H9 (cell line): ENCODE results near the gene DKKL1. TPM values are rescaled to one million over a fixed set of nuclear protein-coding genes. Genes with fewer than 3 reads are reported as not detected.
A peak's percentile ranks its signal among the peaks of the same experiment; 100 is the strongest.

ENCODE experiments used
- DNase-seq: peaks from one replicate; pipeline ENCODE4 v3.0.0-alpha.2; 2017
- H2AFZ ChIP-seq: one replicate; pipeline ENCODE4 v1.6.1; 2013; ENCODE audit warnings: mild to moderate bottlenecking, low read length, control low read depth, moderate library complexity
- H2AK5ac ChIP-seq: 2 replicates; pipeline ENCODE4 v1.6.1; 2013; ENCODE audit warnings: low read length, control low read depth, mixed read lengths; ENCODE audit not compliant: insufficient read length
- H2BK120ac ChIP-seq: one replicate; pipeline ENCODE4 v1.6.1; 2013; ENCODE audit warnings: low read depth, mild to moderate bottlenecking, low read length, control low read depth, inconsistent platforms; ENCODE audit not compliant: poor library complexity, severe bottlenecking
- H2BK12ac ChIP-seq: 2 replicates; pipeline ENCODE4 v1.6.1; 2013; ENCODE audit warnings: low read length, control low read depth, mixed read lengths, low read depth; ENCODE audit not compliant: insufficient read length
- H2BK15ac ChIP-seq: 2 replicates; pipeline ENCODE4 v1.6.1; 2013; ENCODE audit warnings: low read depth, low read length, control low read depth
- H2BK20ac ChIP-seq: one replicate; pipeline ENCODE4 v1.6.1; 2013; ENCODE audit warnings: low read depth, mild to moderate bottlenecking, low read length, control low read depth, inconsistent platforms; ENCODE audit not compliant: poor library complexity, severe bottlenecking
- H2BK5ac ChIP-seq: 2 replicates; pipeline ENCODE4 v1.6.1; 2013; ENCODE audit warnings: low read length, control low read depth, mixed read lengths; ENCODE audit not compliant: insufficient read length
- H3K14ac ChIP-seq: 2 replicates; pipeline ENCODE4 v1.6.1; 2013; ENCODE audit warnings: low read length, control low read depth; ENCODE audit not compliant: insufficient read depth
- H3K18ac ChIP-seq: 2 replicates; pipeline ENCODE4 v1.6.1; 2013; ENCODE audit warnings: low read depth, mild to moderate bottlenecking, mixed read lengths, low read length, control low read depth; ENCODE audit not compliant: insufficient read length
- H3K23ac ChIP-seq: 2 replicates; pipeline ENCODE4 v1.6.1; 2013; ENCODE audit warnings: low read length, control low read depth, mixed read lengths, low read depth; ENCODE audit not compliant: insufficient read length
- H3K23me2 ChIP-seq: 2 replicates; pipeline ENCODE4 v1.6.1; 2013; ENCODE audit warnings: low read depth, mild to moderate bottlenecking, mixed read lengths, low read length, control low read depth; ENCODE audit not compliant: insufficient read length, poor library complexity, severe bottlenecking
- H3K27ac ChIP-seq: 2 replicates; pipeline ENCODE4 v1.5.1; 2013; ENCODE audit warnings: low read length, control low read depth, mixed read lengths, low read depth; ENCODE audit not compliant: insufficient read length
- H3K27me3 ChIP-seq: 2 replicates; pipeline ENCODE4 v1.6.1; 2013; ENCODE audit warnings: low read length, control low read depth, inconsistent platforms; ENCODE audit not compliant: insufficient read depth
- H3K4ac ChIP-seq: 2 replicates; pipeline ENCODE4 v1.6.1; 2013; ENCODE audit warnings: low read depth, mild to moderate bottlenecking, control low read depth, inconsistent platforms, low read length, moderate library complexity
- H3K4me1 ChIP-seq: 2 replicates; pipeline ENCODE4 v1.6.1; 2013; ENCODE audit warnings: low read length, control low read depth, inconsistent platforms; ENCODE audit not compliant: insufficient read depth
- H3K4me2 ChIP-seq: 2 replicates; pipeline ENCODE4 v1.6.1; 2013; ENCODE audit warnings: low read length, control low read depth, mixed read lengths; ENCODE audit not compliant: insufficient read length, insufficient read depth
- H3K56ac ChIP-seq: 2 replicates; pipeline ENCODE4 v1.6.1; 2013; ENCODE audit warnings: low read depth, mild to moderate bottlenecking, mixed read lengths, low read length, control low read depth; ENCODE audit not compliant: insufficient read length
- H3K79me1 ChIP-seq: 2 replicates; pipeline ENCODE4 v1.6.1; 2013; ENCODE audit warnings: low read depth, mild to moderate bottlenecking, moderate library complexity, low read length, control low read depth, inconsistent platforms; ENCODE audit not compliant: insufficient read depth, poor library complexity, severe bottlenecking
- H3K79me2 ChIP-seq: 2 replicates; pipeline ENCODE4 v1.6.1; 2013; ENCODE audit warnings: low read length, control low read depth, inconsistent platforms; ENCODE audit not compliant: insufficient read depth
- H3K9ac ChIP-seq: 2 replicates; pipeline ENCODE4 v1.6.1; 2013; ENCODE audit warnings: low read length, control low read depth, mixed read lengths; ENCODE audit not compliant: insufficient read length; ENCODE audit errors: extremely low read depth
- H3K9me3 ChIP-seq: one replicate; pipeline ENCODE4 v1.6.1; 2013; ENCODE audit warnings: low read depth, low read length, inconsistent platforms; ENCODE audit not compliant: control insufficient read depth
- H3T11ph ChIP-seq: one replicate; pipeline ENCODE4 v1.6.1; 2013; ENCODE audit warnings: mild to moderate bottlenecking, low read length, control low read depth, inconsistent platforms
- H4K20me1 ChIP-seq: one replicate; pipeline ENCODE4 v1.6.1; 2013; ENCODE audit not compliant: control insufficient read depth, insufficient read length, insufficient read depth
- H4K5ac ChIP-seq: 2 replicates; pipeline ENCODE4 v1.6.1; 2013; ENCODE audit warnings: low read depth, mild to moderate bottlenecking, mixed read lengths, low read length, control low read depth; ENCODE audit not compliant: insufficient read length
- H4K8ac ChIP-seq: replicated peaks from 2 replicates; pipeline ENCODE4 v1.6.1; 2013; ENCODE audit warnings: low read length, control low read depth, mixed read lengths, low read depth; ENCODE audit not compliant: insufficient read length
- H4K91ac ChIP-seq: 2 replicates; pipeline ENCODE4 v1.6.1; 2013; ENCODE audit warnings: low read depth, mild to moderate bottlenecking, moderate library complexity, mixed read lengths, low read length, control low read depth; ENCODE audit not compliant: insufficient read length
- H3K27ac Mint-ChIP-seq, 3 experiments: 2 replicates in 2 of 3; 3 replicates in 1 of 3; pipeline ENCODE4 v1.8.0; 2020 to 2021; ENCODE audit warnings: mixed read lengths in 3 of 3, mild to moderate bottlenecking in 1 of 3, moderate library complexity in 1 of 3
- H3K27me3 Mint-ChIP-seq: 2 replicates; pipeline ENCODE4 v1.8.0; 2021; ENCODE audit warnings: low read depth, mild to moderate bottlenecking, moderate library complexity, mixed read lengths
- H3K36me3 Mint-ChIP-seq, 3 experiments: 2 replicates in 2 of 3; 3 replicates in 1 of 3; pipeline ENCODE4 v1.8.0; 2020 to 2021; ENCODE audit warnings: low read depth in 3 of 3, mixed read lengths in 3 of 3; ENCODE audit not compliant: insufficient read depth in 1 of 3
- H3K4me1 Mint-ChIP-seq, 2 experiments: 2 replicates each; pipeline ENCODE4 v1.8.0; 2020; ENCODE audit warnings: mixed read lengths in 2 of 2
- H3K4me3 Mint-ChIP-seq, 2 experiments: 2 replicates in 1 of 2; 3 replicates in 1 of 2; pipeline ENCODE4 v1.8.0; 2020 to 2021; ENCODE audit warnings: mild to moderate bottlenecking in 2 of 2, mixed read lengths in 2 of 2, moderate library complexity in 1 of 2
- H3K9me3 Mint-ChIP-seq, 2 experiments: 2 replicates in 1 of 2; 3 replicates in 1 of 2; pipeline ENCODE4 v1.8.0; 2020; ENCODE audit warnings: mild to moderate bottlenecking in 2 of 2, mixed read lengths in 2 of 2, moderate library complexity in 1 of 2
- WGBS: extraction: QIAGEN DNeasy Blood & Tissue Kit; methylation state at CpG from one replicate; pipeline ENCODE4 v1.1.7; 2013; ENCODE audit warnings: missing lambda C conversion rate, low lambda C conversion rate, mixed read lengths; ENCODE audit not compliant: insufficient read length; ENCODE audit errors: extremely low coverage; 5-methylcytosine and 5-hydroxymethylcytosine counted together
- total RNA-seq: library from RNA; stranded (reverse); gene quantifications from 2 replicates; pipeline ENCODE4 v1.2.1, GENCODE V29; 2021
- TF ChIP-seq, protein P1 (sequence below): fragments of 200-600 bp; sonication (generic); conservative IDR thresholded peaks from 3 replicates; pipeline ENCODE4 v1.8.0; 2021; ENCODE audit warnings: antibody characterized with exemption, mild to moderate bottlenecking

DKKL1 gene
- total RNA-seq, 1 experiment from 2014 or later, result 3.5 TPM

GRCh38 chr19:49333418-49333805 lies 30.3 kb upstream of the DKKL1 start:
- Mint-ChIP-seq H3K27ac (peak overlapping the region in 2 of 3 experiments; percentile 5 to 24; a peak in 3 of 7 replicates), H3K4me3 (no peak overlapping the region), H3K36me3 (peaks cover 3 to 39% (median 11%) of the 10 kb centered on the region in 3 experiments; a peak in 6 of 7 replicates), H3K9me3 (no peaks in the 10 kb centered on the region), H3K4me1 (peaks cover 19 to 25% of the 10 kb centered on the region in 2 experiments), H3K27me3 (peaks cover 15% of the 10 kb centered on the region)
- H3T11ph ChIP-seq, result no peak overlapping the region
- peaks cover 8% of the 10 kb centered on the region for H3K23me2 ChIP-seq
- no peak overlapping the region for H3K9ac ChIP-seq
- no peaks in the 10 kb centered on the region for H3K79me2 ChIP-seq
- no peak overlapping the region for H2BK120ac ChIP-seq
- no peak overlapping the region for H4K5ac ChIP-seq
- peaks cover 3% of the 10 kb centered on the region; the same call in 1 of the 2 replicates for H3K27me3 ChIP-seq
- H3K14ac ChIP-seq, result no peak overlapping the region
- H2BK5ac ChIP-seq, result no peak overlapping the region
- H4K91ac ChIP-seq, result no peak overlapping the region
- no peak overlapping the region for H3K27ac ChIP-seq
- H2BK20ac ChIP-seq, result no peak overlapping the region
- TF ChIP-seq, protein P1, sequence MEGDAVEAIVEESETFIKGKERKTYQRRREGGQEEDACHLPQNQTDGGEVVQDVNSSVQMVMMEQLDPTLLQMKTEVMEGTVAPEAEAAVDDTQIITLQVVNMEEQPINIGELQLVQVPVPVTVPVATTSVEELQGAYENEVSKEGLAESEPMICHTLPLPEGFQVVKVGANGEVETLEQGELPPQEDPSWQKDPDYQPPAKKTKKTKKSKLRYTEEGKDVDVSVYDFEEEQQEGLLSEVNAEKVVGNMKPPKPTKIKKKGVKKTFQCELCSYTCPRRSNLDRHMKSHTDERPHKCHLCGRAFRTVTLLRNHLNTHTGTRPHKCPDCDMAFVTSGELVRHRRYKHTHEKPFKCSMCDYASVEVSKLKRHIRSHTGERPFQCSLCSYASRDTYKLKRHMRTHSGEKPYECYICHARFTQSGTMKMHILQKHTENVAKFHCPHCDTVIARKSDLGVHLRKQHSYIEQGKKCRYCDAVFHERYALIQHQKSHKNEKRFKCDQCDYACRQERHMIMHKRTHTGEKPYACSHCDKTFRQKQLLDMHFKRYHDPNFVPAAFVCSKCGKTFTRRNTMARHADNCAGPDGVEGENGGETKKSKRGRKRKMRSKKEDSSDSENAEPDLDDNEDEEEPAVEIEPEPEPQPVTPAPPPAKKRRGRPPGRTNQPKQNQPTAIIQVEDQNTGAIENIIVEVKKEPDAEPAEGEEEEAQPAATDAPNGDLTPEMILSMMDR, result no peak
- WGBS, result no CpG with 5 or more reads among the region's 3 CpGs
- no peak overlapping the region for H3K23ac ChIP-seq
- H2BK12ac ChIP-seq, result no peak overlapping the region
- no peak overlapping the region for H3K56ac ChIP-seq
- H4K8ac ChIP-seq, result no peak overlapping the region
- H2AFZ ChIP-seq, result no peak overlapping the region
- peak; percentile 19 for DNase-seq
- no peaks in the 10 kb centered on the region for H3K79me1 ChIP-seq
- H2AK5ac ChIP-seq, result no peak overlapping the region
- peaks cover 2% of the 10 kb centered on the region; the same call in 1 of the 2 replicates for H3K4me1 ChIP-seq
- H2BK15ac ChIP-seq, result no peak overlapping the region
- no peaks in the 10 kb centered on the region for H3K9me3 ChIP-seq
- no peak overlapping the region for H3K4me2 ChIP-seq
- H4K20me1 ChIP-seq, result no peaks in the 10 kb centered on the region
- no peak overlapping the region for H3K4ac ChIP-seq
- no peak overlapping the region for H3K18ac ChIP-seq
